ENCODE data around the gene AKT1S1. TPM values are rescaled to one million over a fixed set of nuclear protein-coding genes. Genes with fewer than 3 reads are reported as not detected.

AKT1S1 gene
- total RNA-seq, 1 donor from 2014 or later, result 48.8 TPM

DNA sequence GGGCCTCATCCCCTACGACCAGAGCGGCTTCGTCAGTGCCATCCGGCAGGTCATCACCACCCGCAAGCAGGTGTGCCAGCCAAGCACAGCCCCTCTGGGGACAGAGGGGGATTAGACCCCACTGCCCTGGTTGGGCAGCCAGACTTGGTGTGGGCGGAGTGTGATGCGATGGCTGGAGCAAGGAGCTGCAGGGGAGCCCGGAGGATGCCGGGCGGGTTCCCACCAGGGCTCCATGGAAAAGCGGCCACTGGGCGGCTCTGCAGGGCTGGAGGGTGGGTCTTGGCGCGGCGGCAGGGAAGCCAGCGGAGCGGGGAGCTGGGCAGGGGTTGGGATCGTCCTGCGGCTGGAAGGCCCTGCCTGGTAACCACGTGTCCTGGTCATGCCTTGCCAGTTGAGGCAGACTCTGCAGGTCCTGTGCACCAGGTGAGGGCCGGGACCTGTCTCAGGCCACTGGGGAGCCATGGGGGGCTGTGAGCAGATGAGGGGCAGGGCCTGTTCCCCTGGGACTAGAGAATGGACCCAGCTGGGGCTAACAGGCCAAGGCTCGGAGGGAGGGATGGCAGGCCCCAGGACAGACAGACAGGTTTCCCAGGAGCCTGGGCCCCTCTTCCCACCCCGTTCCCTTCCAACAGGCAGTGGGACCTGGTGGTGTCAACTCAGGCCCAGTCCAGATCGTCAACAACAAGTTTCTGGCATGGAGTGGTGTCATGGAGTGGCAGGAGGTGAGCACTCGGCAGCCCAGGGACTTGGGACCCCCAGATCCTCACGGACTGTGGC, 19.9 kb downstream of the AKT1S1 start:
- peaks cover 13% of the 10 kb centered on the region for H3K4me1 Mint-ChIP-seq (ENCODE audit: low read depth)
- TF ChIP-seq CTCF (IDR thresholded peaks at IDR 0.05; ENCODE audit: unreplicated experiment), result no peak
- H3K9me3 Mint-ChIP-seq (ENCODE audit: low read depth), result no peaks in the 10 kb centered on the region
- H3K4me3 Mint-ChIP-seq (ENCODE audit: low read depth), result no peak overlapping the region
- H3K27ac Mint-ChIP-seq, result no peak overlapping the region
- H3K27me3 Mint-ChIP-seq, result no peaks in the 10 kb centered on the region
- DNase-seq (ENCODE audit: low spot score, unreplicated experiment), result no peak
- H3K36me3 Mint-ChIP-seq (ENCODE audit: insufficient read depth), result peaks cover 15% of the 10 kb centered on the region

GRCh38 chr19:49856574-49857021, 20.6 kb downstream of the AKT1S1 start:
- no peak overlapping the region for H3K4me3 Mint-ChIP-seq (ENCODE audit: low read depth)
- no peak overlapping the region for H3K27ac Mint-ChIP-seq
- peaks cover 15% of the 10 kb centered on the region for H3K4me1 Mint-ChIP-seq (ENCODE audit: low read depth)
- peaks cover 13% of the 10 kb centered on the region for H3K36me3 Mint-ChIP-seq (ENCODE audit: insufficient read depth)
- H3K9me3 Mint-ChIP-seq (ENCODE audit: low read depth), result no peaks in the 10 kb centered on the region
- no peak for DNase-seq (ENCODE audit: low spot score, unreplicated experiment)
- no peak for TF ChIP-seq CTCF (IDR thresholded peaks at IDR 0.05; ENCODE audit: unreplicated experiment)
- no peaks in the 10 kb centered on the region for H3K27me3 Mint-ChIP-seq

GRCh38 chr19:49855676-49856573, 21.2 kb downstream of the AKT1S1 start:
- TF ChIP-seq CTCF (IDR thresholded peaks at IDR 0.05; ENCODE audit: unreplicated experiment), result no peak
- Mint-ChIP-seq H3K9me3 (ENCODE audit: low read depth) (no peaks in the 10 kb centered on the region), H3K27me3 (no peaks in the 10 kb centered on the region), H3K36me3 (ENCODE audit: insufficient read depth) (peaks cover 12% of the 10 kb centered on the region), H3K27ac (peak overlapping the region; percentile 29), H3K4me1 (ENCODE audit: low read depth) (peaks cover 15% of the 10 kb centered on the region), H3K4me3 (ENCODE audit: low read depth) (no peak overlapping the region)
- DNase-seq (ENCODE audit: low spot score, unreplicated experiment), result no peak

DNA sequence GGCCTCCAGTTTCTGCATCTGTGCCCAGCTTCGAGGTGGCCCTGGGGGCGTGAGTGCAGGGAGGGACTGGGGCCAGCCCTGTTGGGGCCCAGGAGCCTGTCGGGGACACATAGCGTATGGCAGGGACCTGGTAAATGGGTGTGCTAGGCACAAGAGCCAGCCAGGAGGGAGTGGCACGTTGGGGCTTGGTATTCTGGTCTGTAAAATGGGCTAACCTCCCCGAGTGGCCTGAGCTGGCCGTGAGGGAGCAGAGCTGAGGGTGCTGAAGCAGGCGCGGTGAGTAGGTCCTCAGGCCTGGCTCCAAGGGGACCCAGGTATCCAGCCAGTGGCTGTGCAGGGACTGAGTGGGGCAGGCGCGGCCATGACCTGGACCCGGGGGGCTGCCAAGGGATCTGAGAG, 21.9 kb downstream of the AKT1S1 start:
- DNase-seq (ENCODE audit: low spot score, unreplicated experiment), result no peak
- H3K27me3 Mint-ChIP-seq, result no peaks in the 10 kb centered on the region
- H3K9me3 Mint-ChIP-seq (ENCODE audit: low read depth), result no peaks in the 10 kb centered on the region
- peak overlapping the region; percentile 77 for H3K27ac Mint-ChIP-seq
- no peak overlapping the region for H3K4me3 Mint-ChIP-seq (ENCODE audit: low read depth)
- H3K36me3 Mint-ChIP-seq (ENCODE audit: insufficient read depth), result peaks cover 8% of the 10 kb centered on the region
- H3K4me1 Mint-ChIP-seq (ENCODE audit: low read depth), result peaks cover 15% of the 10 kb centered on the region
- no peak for TF ChIP-seq CTCF (IDR thresholded peaks at IDR 0.05; ENCODE audit: unreplicated experiment)

Data from progenitor cell of endocrine pancreas (in vitro differentiated cells).